ENCODE results near the gene GPR45.

GRCh38 chr2:105249891-105250290 lies 8.3 kb downstream of the GPR45 start:
- TF ChIP-seq POLR2AphosphoS5 (IDR thresholded peaks at IDR 0.05) = no peak
- no peak for TF ChIP-seq CTCF (IDR thresholded peaks at IDR 0.05; ENCODE audit: poor library complexity, severe bottlenecking)
- TF ChIP-seq SMC3 (conservative IDR thresholded peaks at IDR 0.05; ENCODE audit: poor library complexity) = no peak
- TF ChIP-seq EZH2 (IDR thresholded peaks at IDR 0.05; ENCODE audit: borderline replicate concordance, insufficient read depth, low read length, poor library complexity, severe bottlenecking) = no peak
- no peak for TF ChIP-seq EP300 (conservative IDR thresholded peaks at IDR 0.05; ENCODE audit: poor library complexity, severe bottlenecking)
- no peak for TF ChIP-seq TAF1 (IDR thresholded peaks at IDR 0.05; ENCODE audit: low read depth)
- no peak for TF ChIP-seq RAD21 (conservative IDR thresholded peaks at IDR 0.05)
- TF ChIP-seq REST (IDR thresholded peaks at IDR 0.05; ENCODE audit: borderline replicate concordance) = no peak
- TF ChIP-seq MXI1 (conservative IDR thresholded peaks at IDR 0.05; ENCODE audit: poor library complexity, severe bottlenecking) = no peak
